Measurements from ENCODE around the gene TASP1.

The TASP1 gene

DNA sequence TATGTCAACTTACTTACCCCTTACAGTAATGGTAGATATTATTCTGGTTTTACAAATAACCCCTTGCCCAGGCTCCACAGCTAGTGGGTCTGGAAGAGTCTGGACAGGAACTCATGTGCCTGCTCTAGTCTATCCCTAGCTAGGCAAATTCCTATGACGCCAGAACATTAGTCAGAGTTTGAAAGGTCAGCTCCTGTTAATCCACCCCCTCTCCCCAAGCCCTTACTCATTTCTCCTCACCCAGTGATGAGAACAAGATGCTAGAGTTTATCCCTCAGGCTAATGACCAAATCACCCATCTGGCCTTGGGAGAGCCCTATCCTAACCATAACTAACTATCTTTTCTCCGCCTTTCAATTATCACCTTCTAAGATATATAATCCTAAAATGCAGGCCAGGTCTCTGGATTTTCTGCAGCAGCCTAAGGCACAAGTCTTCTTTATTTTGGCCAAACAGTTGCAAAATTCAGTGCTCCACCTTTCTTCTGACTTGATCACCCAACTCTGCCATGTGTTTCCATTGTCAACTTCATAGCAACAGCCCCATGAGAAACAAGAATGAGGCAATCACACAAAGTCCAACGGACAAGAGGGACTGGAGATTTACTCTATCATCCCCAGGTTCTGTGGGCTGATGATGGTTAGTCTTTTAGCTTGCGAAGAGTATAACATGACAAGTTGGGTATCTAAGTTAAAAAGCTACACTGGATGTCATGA lies 113.3 kb downstream of the TASP1 start:
- POLR2A ChIA-PET: no interaction called here
- CTCF ChIA-PET: interaction anchor here (0.6 kb wide), 1 partner anchor 29 kb away, joined by 3 read pairs; no protein-coding TSS in a partner anchor

DNA sequence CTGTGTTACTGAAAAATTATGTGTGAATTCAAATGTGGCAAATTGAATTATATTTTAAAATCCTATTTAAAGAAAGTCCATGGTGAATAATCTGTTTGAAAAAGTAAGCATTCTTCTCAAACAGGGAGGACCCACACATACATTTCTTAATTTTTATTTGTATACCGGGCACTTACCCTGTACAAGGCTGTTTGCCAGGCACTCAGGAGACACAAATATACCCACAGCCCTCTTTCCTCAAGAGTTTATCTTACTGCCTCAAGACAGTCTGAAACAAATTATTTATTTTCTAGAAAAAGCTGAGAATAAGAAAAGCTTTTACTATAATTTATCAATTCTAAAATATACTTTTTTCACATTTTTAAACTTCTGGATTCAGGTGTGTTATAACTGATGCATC lies 114.4 kb downstream of the TASP1 start:
- no peak for DNase-seq (ENCODE audit: extremely low spot score)
- CTCF ChIA-PET: no interaction called here
- TF ChIP-seq NFRKB (IDR thresholded peaks at IDR 0.05) (no peak), FOXK2 (IDR thresholded peaks at IDR 0.05) (no peak), BHLHE40 (IDR thresholded peaks at IDR 0.05; ENCODE audit: borderline replicate concordance) (no peak), LEF1 (IDR thresholded peaks at IDR 0.05; ENCODE audit: borderline replicate concordance) (no peak), L3MBTL2 (conservative IDR thresholded peaks at IDR 0.05) (no peak)
- POLR2A ChIA-PET: no interaction called here

More for the DNA sequence above, 113.3 kb downstream of the TASP1 start:
- no peak for TF ChIP-seq BHLHE40 (IDR thresholded peaks at IDR 0.05; ENCODE audit: borderline replicate concordance)
- TF ChIP-seq HDGF (IDR thresholded peaks at IDR 0.05; ENCODE audit: borderline replicate concordance): no peak
- TF ChIP-seq, protein P1, sequence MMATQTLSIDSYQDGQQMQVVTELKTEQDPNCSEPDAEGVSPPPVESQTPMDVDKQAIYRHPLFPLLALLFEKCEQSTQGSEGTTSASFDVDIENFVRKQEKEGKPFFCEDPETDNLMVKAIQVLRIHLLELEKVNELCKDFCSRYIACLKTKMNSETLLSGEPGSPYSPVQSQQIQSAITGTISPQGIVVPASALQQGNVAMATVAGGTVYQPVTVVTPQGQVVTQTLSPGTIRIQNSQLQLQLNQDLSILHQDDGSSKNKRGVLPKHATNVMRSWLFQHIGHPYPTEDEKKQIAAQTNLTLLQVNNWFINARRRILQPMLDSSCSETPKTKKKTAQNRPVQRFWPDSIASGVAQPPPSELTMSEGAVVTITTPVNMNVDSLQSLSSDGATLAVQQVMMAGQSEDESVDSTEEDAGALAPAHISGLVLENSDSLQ (IDR thresholded peaks at IDR 0.05): no peak
- no peak for TF ChIP-seq ELF4 (IDR thresholded peaks at IDR 0.05)
- no peak for TF ChIP-seq ZNF384 (IDR thresholded peaks at IDR 0.05)
- no peak for TF ChIP-seq LEF1 (IDR thresholded peaks at IDR 0.05; ENCODE audit: borderline replicate concordance)
- no peak for TF ChIP-seq L3MBTL2 (conservative IDR thresholded peaks at IDR 0.05)
- no peak for TF ChIP-seq ARNT (IDR thresholded peaks at IDR 0.05)
- TF ChIP-seq FOXK2 (IDR thresholded peaks at IDR 0.05): no peak
- no peak for TF ChIP-seq SUZ12 (IDR thresholded peaks at IDR 0.05)
- no peak for TF ChIP-seq NFRKB (IDR thresholded peaks at IDR 0.05)
- TF ChIP-seq FOXM1 (IDR thresholded peaks at IDR 0.05; ENCODE audit: borderline replicate concordance): no peak
- TF ChIP-seq SP1 (IDR thresholded peaks at IDR 0.05): no peak
- no peak for TF ChIP-seq TARDBP (IDR thresholded peaks at IDR 0.05)
- TF ChIP-seq FOXA1 (IDR thresholded peaks at IDR 0.05): no peak
- TF ChIP-seq CTBP1 (IDR thresholded peaks at IDR 0.05; ENCODE audit: borderline replicate concordance): no peak
- no peak for DNase-seq (ENCODE audit: extremely low spot score)

DNA sequence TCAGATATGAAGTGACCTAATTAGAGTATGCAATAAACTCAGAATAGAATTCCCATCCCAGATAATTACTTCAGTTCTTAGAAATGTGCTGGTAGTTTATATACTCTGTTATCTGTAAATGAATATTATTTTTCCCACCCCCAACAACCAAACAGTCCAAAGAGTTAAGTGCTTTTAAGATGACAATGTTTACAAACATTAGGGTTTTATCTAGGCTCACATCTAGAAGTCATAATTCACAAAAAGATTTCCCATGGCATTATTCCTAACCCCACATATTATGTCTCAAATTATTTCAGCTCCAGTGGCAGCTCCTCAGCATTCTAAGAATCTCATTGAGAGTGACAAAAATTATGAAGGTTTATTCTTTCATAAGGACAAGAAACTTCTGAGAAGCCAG lies 120.9 kb downstream of the TASP1 start:
- DNase-seq (ENCODE audit: extremely low spot score): no peak
- ChIA-PET POLR2A (no interaction called here), CTCF (no interaction called here)
- no peak for TF ChIP-seq ARNT (IDR thresholded peaks at IDR 0.05)
- TF ChIP-seq, protein P1 (IDR thresholded peaks at IDR 0.05): no peak
- TF ChIP-seq HDGF (IDR thresholded peaks at IDR 0.05; ENCODE audit: borderline replicate concordance): no peak
- TF ChIP-seq L3MBTL2 (conservative IDR thresholded peaks at IDR 0.05): no peak
- TF ChIP-seq SUZ12 (IDR thresholded peaks at IDR 0.05): no peak
- no peak for TF ChIP-seq FOXA1 (IDR thresholded peaks at IDR 0.05)
- no peak for TF ChIP-seq SP1 (IDR thresholded peaks at IDR 0.05)
- TF ChIP-seq ZNF384 (IDR thresholded peaks at IDR 0.05): no peak
- TF ChIP-seq CTBP1 (IDR thresholded peaks at IDR 0.05; ENCODE audit: borderline replicate concordance): no peak
- no peak for TF ChIP-seq LEF1 (IDR thresholded peaks at IDR 0.05; ENCODE audit: borderline replicate concordance)
- TF ChIP-seq ELF4 (IDR thresholded peaks at IDR 0.05): no peak
- no peak for TF ChIP-seq TARDBP (IDR thresholded peaks at IDR 0.05)
- TF ChIP-seq BHLHE40 (IDR thresholded peaks at IDR 0.05; ENCODE audit: borderline replicate concordance): no peak
- TF ChIP-seq FOXM1 (IDR thresholded peaks at IDR 0.05; ENCODE audit: borderline replicate concordance): no peak
- TF ChIP-seq NFRKB (IDR thresholded peaks at IDR 0.05): no peak
- TF ChIP-seq FOXK2 (IDR thresholded peaks at IDR 0.05): no peak

DNA sequence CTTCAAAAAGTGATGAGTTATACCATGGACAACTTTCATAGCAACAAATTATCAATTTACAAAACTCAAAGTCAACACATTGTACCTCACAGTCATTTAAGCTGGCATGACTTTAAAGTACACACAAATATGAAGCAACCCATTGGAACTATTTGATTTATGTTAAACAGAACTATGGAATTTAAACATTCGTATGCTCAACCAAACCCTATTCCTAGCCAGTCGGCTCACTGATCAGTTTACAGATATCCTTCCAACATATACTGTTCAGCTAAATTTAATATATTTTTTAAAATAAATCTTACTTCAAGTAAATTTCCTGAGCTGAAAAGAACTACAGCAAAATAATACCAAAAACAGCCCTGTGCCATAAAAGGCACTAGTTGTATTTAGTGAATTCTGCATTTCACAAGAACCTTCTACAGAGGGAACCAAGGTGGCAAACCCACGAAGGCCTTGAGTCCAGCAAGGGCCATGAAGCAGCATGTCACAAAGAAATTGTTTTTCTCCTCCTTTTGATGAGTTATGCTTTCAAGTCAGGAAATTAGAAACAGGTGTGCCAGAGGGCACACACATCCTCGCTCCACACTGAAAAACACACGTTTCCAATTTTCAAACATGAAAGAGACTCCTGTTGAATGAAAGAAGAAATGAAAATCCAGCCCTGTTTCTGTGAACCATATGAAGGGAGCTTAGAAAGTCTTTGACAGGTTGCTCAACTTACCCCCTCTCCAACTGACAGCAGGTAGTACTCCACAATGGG lies 122.8 kb downstream of the TASP1 start:
- ChIA-PET CTCF (no interaction called here), POLR2A (no interaction called here)
- no peak for TF ChIP-seq FOXA1 (IDR thresholded peaks at IDR 0.05)
- DNase-seq (ENCODE audit: extremely low spot score): no peak

DNA sequence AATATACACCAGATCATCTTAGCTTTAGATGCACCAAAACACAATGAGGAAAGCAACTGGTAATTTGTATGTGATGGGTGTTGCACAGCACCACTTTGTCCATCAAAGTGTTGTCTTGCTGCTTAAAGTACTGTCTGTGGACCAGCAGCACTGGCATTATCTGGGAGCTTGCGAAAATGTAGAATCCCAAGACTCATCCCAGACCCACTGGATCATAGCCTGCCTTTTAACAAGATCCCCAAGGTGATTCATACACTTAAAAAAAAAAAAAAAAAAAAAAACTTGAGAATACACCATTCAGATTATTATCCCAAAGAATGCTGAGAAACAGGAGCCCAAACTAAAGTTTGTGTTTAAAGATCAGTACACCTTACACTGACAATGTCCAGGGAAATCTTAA lies 123.4 kb downstream of the TASP1 start:
- ChIA-PET CTCF (no interaction called here), POLR2A (no interaction called here)
- TF ChIP-seq ELF4 (IDR thresholded peaks at IDR 0.05) (no peak), FOXM1 (IDR thresholded peaks at IDR 0.05; ENCODE audit: borderline replicate concordance) (no peak), CTBP1 (IDR thresholded peaks at IDR 0.05; ENCODE audit: borderline replicate concordance) (no peak), BHLHE40 (IDR thresholded peaks at IDR 0.05; ENCODE audit: borderline replicate concordance) (no peak), NFRKB (IDR thresholded peaks at IDR 0.05) (no peak), SUZ12 (IDR thresholded peaks at IDR 0.05) (no peak), HDGF (IDR thresholded peaks at IDR 0.05; ENCODE audit: borderline replicate concordance) (no peak), ARNT (IDR thresholded peaks at IDR 0.05) (no peak), LEF1 (IDR thresholded peaks at IDR 0.05; ENCODE audit: borderline replicate concordance) (no peak), FOXK2 (IDR thresholded peaks at IDR 0.05) (no peak), SP1 (IDR thresholded peaks at IDR 0.05) (no peak), ZNF384 (IDR thresholded peaks at IDR 0.05) (no peak), L3MBTL2 (conservative IDR thresholded peaks at IDR 0.05) (no peak), FOXA1 (IDR thresholded peaks at IDR 0.05) (no peak), TARDBP (IDR thresholded peaks at IDR 0.05) (no peak)
- TF ChIP-seq, protein P1 (IDR thresholded peaks at IDR 0.05): no peak
- DNase-seq (ENCODE audit: extremely low spot score): no peak

Measured in HEK293T (cell line).